Activated naive CD8-positive, alpha-beta T cell treated with anti-CD3 and anti-CD28 coated beads, Interleukin-2, amount 50 U/mL, for 16 hours (primary cell): Measurements from ENCODE around the gene INO80C.

Source experiments
- DNase-seq: peaks from one replicate; pipeline ENCODE4 v3.0.0-alpha.2; 2020; ENCODE audit warnings: low read depth, low spot score

INO80C gene

GRCh38 chr18:35513181-35513936, 15.6 kb upstream of the INO80C start:
- DNase-seq = no peak

DNA sequence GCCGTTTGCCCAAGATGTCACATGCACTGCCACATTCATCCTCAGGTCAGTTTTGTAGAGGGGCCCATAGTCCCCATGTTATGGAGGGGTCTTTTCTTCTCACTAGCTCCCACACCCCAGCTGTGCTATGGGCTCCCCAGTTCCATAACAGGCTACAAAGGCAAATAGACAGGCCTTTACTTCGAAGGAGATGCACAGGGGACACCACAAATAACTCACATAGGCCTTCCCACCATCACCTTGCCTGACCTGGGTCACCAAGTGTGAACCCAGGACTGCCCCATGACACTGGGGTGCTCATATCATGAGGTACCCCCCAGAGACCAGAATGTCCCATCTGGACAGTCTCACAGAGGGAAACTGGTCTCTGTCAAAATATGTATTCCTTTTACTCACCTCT, 15.0 kb upstream of the INO80C start:
- no peak for DNase-seq

DNA sequence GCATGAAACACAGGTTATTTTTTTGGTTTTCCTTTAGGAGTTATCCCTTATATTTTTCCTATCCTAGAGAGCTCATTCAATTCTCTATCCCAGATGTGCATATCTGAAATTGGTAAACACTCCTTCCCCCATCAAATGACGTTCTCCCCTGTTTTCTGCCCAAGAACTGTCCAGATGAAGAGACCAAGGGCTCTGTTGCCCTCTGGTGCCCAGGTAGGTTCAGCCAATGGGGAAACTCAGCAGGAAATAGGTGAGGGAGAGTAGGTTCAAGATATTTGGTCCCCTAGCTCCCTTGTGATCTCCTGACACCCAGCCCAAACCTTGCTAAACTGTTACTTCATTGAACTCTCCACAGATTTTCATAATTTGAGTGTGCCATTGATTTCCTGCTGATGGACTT, 14.1 kb upstream of the INO80C start:
- DNase-seq = no peak

DNA sequence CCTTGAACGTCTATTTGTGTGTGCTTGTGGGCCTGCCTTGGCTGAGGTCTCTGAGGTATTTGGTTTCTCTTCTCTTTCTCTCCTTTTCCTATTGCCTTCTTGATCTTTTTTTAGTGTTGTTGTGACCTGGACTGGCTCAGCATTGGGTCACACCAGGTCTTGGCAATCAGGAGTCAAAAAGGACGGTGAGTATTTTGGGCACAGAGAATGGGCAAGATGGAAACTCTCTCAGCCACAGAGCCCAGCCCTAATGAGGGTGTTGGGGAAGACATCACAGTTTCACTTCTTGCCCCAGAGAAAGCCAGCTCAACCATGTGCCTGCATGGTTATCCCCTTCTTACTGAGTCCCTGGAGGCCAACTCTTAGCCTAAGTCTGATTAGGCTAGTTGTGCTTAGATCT, 13.7 kb upstream of the INO80C start:
- DNase-seq = no peak

- DNase-seq = no peak
These were observed 12.4 kb upstream of the INO80C start for GRCh38 chr18:35510076-35510651.

- DNase-seq = no peak
These were observed 11.1 kb upstream of the INO80C start for GRCh38 chr18:35508746-35509338.

GRCh38 chr18:35508030-35508429, 10.3 kb upstream of the INO80C start:
- no peak for DNase-seq

- DNase-seq = no peak
These were observed 9.9 kb upstream of the INO80C start for GRCh38 chr18:35507623-35508022.

GRCh38 chr18:35507192-35507591, 9.4 kb upstream of the INO80C start:
- DNase-seq = no peak

DNA sequence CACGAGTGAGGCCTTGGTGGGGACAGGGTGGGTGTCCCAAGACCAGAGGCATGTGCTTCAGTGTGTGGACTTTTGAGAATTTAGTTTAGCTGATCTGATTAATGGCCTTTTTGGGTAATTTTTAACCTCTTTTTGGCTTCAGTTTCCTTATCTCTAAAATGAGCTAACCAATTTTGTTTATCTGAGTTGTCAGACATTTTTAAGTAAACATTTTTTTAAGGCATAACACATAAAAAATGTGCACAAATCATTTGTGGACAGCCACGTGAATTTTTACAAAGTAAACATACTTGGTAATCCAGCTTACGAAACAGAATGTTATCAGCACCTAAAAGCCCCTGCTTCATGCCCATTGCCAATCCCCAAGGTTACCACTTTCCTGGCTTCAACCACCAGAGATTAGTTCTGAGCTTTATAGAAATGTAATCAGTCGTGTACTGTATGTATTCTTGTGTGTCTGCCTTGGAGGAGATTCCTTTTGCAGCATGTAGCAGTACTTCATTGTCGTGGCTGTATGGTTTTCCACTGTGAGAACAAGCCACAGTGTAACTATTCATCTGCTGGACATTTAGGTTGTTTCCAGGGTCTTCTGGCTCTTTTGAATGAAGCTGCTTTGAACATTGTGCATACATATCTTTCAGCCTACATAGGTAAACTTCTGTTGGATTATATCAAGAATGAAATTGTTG, 8.4 kb upstream of the INO80C start:
- no peak for DNase-seq

GRCh38 chr18:35504996-35505395, 7.2 kb upstream of the INO80C start:
- DNase-seq = no peak

DNA sequence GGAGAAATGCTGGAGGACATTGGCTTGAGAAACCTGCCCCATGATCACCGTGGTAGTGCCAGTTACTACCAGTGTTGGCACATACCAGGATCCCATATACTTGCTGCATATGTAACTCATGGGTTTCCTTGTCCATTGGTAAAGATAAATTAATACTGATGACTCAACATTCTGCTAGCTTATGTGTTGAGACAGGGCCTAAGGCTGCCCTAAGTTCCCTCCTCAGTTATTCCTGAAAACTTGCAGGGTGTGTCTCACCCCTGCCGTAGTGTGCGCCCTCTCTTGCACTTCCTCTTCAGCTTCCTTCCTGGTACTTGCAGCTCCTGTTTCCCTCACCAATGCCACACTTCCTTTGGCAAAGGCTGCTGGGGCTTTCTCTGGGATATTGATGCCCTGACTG, 4.3 kb upstream of the INO80C start:
- DNase-seq = no peak

DNA sequence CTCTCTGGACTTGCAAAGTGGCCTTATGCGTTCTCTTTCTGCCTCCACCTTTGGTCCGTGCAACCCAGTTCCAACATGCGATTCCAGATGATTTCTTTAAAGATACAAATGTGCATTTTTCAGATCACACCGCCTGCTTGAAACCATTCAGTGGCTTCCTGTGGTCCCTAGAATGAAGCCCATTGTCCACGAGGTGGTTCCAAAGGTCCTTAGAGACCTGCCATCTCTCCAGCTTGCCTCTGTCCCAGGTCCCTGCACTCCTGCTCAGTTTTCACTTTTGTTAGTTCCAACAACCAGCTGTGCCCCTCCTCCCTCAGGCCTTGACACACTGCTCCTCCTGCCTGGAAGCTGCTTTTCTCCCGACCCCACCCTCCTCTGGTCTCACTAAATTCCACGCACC, 3.6 kb upstream of the INO80C start:
- no peak for DNase-seq

DNA sequence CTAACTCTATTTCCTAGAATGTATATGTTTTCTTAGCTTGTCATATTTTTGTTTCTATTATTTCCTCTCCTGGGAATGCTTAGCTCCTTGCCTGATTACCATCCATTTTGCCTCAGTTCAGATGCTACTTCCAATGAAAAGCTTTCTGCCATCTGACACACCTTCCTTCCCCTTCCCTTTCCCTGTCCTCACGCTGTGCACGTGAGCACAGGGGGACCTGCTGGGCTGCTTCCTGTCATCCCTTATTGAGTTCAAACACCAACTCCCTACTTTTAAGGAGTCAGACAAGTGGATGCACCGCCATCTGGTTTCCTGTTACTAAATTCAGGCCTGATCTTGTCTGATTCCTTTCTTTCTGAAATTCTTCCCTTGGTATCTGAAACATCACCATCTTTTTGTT, 2.4 kb upstream of the INO80C start:
- no peak for DNase-seq

DNA sequence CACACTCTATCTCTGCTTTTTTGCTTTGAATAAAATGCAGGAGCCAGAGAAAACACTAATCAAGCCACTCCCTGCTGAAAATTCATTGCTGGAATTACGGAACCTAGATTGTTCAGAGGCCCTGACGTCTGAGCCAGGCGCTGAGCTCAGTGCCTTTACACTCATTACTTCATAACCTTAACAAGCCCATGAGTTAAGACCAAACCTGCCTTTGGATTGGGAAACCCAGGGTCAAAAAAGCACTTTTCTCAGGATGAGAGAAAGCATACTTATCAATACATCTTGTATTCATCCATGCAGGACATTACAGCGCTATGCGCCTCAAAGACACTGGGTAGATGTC, 762 bp downstream of the INO80C start:
- DNase-seq = no peak

GRCh38 chr18:35495536-35496314, 2.0 kb downstream of the INO80C start:
- no peak for DNase-seq

DNA sequence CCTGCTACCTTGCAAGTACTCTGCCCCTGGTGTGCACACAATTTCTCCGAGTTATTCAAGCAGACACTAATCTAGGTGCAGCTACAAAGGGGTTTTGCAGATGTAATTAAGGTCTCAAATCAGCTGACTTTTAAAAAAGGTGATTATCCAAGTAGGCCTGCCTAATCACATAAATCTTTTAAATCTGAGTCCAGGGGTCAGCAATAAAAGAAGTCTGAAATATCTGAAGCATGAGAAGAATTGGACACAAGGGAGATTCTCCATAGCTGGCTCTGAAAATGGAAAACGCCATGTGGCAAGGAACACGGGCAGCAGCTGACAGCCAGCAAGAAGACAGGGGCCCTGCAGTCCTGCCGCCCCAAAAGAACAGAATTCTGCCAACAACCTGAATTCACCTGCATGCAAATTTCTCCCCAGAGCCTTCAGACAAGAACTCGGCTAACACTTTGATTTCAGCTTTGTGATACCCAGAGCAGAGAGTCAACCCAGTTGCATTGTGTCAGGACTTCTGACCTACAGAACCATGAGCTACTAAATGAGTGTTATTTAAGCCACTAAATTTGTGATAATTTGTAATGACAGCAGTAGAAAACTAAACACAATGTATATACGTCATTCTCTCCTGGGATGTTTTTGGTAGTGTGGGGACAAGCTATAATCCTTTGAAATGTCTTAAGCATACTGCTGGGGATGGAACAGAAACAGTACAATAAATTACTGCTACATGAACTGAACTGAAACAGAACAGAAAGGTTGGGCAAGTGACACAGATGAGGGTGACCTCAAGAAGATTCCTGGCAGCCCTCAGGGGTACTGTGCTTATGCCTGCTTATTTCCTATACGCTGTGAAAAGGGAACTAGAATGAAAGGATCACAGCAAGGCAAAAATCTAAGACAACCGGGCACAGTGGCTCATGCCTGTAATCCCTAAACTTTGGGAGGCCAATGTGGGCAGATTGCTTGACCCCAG, 3.2 kb downstream of the INO80C start:
- no peak for DNase-seq

DNA sequence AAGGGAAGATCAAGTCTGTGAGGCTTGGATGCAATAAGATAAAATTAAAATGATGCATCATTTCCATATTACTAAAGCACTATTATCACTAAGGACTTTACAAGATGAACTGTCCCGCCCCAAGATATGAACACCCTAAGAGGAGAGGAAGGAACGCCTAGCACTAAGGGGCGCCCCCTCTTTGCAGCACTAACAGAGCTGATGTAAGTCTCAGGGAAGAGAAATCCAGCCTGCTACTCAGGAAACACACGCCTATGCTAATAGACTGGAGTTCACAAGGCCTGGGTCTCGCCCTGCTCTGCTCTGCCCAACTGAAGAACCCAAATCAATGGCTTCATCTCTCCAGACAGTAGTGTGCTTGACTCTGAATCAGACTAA, 6.1 kb downstream of the INO80C start:
- DNase-seq = no peak

DNA sequence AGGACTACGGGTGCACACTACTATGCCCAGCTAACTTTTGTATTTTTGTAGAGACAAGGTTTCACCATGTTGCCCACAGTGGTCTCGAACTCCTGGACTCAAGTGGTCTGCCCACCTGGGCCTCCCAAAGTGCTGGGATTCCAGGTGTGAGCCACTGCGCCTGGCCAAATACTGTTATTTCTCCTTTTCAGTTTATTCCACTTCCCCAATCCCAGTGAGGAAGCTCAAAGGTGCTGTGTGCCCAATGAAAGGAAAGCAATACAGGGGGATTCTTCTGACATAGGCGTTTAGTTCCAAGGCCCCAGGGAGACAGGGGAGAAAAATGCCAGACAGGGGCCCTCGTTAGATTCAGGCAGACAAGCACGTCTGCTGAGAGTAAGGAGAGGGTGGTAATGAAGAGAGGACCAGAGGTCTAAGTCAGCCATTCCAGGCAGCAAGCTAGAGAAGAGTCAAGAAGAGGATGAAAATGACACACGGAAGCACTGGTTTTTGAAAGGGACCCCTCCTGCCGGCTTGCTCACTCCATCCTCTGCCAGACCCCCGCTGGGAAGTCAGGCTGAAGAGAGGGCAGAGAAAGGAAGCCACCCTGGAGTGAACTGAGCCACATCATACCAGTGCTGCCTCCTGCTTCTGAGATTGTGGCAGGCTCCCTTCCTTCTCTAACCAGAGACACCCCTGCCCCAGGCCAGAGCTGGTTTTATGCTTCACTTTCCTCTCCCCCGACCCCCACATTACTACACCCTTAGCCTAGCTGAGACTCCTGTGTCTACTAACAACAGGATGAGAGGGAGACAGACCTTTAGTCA, 6.7 kb downstream of the INO80C start:
- DNase-seq = no peak

DNA sequence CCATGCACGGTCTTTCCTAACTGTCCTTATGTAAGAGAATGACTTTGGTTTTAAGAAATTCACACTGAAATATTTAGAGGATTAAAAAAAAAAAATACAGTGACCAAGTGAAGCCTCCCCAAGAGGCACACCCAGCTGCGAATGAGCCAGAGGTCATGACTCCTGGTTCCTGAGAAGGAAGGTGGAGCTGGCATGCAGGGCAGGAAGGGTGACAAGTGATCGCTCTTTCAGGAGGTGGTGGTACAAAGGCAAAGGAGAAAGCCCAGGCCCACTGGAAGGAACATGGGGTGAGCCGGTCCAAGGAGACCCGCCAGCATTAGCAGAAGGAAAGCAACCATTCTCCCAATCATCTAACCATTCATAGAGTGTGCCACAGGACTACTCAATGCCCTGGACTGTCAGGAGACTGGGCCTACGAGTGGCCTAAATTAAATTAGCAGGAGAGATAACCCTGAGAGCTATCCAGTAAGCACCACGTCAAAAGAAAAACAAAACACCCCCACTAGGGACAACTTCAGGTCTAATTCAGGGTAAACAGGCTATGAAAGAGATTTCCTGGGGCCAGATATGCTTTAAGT, 7.8 kb downstream of the INO80C start:
- no peak for DNase-seq
